ENCODE results near the gene SPAG6. TPM values are rescaled to one million over a fixed set of nuclear protein-coding genes. Genes with fewer than 3 reads are reported as not detected.

SPAG6 gene
- total and polyA plus RNA-seq, 2 of the 4 experiments (the other 2 are of a cell fraction) = not detected

DNA sequence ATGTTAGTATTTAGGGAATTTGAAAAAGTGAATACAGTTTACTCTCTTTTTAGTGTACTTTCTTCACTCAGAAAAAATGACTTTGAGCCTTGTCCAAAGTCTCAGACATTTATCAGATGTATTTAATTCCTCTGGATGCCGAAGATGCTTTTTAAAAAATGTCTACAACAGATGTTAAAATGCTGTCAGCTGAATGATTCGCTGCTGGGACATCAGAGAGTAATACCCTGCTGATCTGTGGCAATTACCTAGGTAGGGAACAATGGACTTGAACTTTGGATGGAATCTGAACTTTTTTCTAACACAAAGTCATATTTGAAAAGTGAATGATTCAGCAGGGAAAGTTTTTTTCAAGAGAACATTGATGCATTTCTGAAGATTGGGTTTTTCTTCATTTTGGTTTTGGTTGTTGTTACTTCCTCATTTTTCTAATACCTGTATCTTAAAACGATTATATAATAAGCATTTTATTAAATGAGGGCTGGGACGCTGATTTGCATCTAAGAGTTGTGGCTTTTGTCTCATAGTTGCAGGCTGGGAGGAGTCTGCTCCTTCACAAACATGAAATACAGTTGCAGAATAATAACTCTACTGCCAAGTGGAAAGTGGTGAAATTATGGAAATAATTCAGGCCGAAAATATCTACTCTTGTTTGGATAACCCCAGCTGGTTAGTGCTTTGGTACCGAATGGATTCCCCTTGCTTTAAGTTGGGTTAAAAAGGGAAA, 98.0 kb downstream of the SPAG6 start:
- Histone ChIP-seq H3K18ac (ENCODE audit: low read depth, low read length) (no peak overlapping the region), H3K23ac (ENCODE audit: low read depth, low read length) (no peak overlapping the region), H3K27me3 (ENCODE audit: control insufficient read depth, insufficient read depth, low read length) (peaks cover 18% of the 10 kb centered on the region), H2BK5ac (ENCODE audit: low read depth, low read length, poor library complexity, severe bottlenecking) (no peak overlapping the region), H3K79me1 (ENCODE audit: low read depth in 1 of 2, low read length in 2 of 2) (no peaks in the 10 kb centered on the region; a peak in 1 of 4 replicates), H2BK120ac (ENCODE audit: low read depth, low read length) (no peak overlapping the region), H3K4ac (ENCODE audit: low read depth, low read length) (no peak overlapping the region), H3K27ac (ENCODE audit: insufficient read depth, low read length) (no peak overlapping the region), H3K56ac (ENCODE audit: extremely low read depth, insufficient read depth, low read length) (no peak overlapping the region), H2BK15ac (ENCODE audit: low read depth, low read length) (no peak overlapping the region), H3K4me2 (ENCODE audit: low read depth, low read length) (no peak overlapping the region), H4K91ac (ENCODE audit: insufficient read depth, low read depth, low read length) (no peak overlapping the region), H4K5ac (ENCODE audit: low read depth, low read length) (no peak overlapping the region), H2AK9ac (replicated peaks; ENCODE audit: low read depth, low read length, poor library complexity) (no peak overlapping the region), H3K9ac (ENCODE audit: low read depth, low read length) (no peak overlapping the region), H4K20me1 (ENCODE audit: insufficient read depth, low read length) (no peaks in the 10 kb centered on the region), H2AFZ (replicated peaks; ENCODE audit: low read length, poor library complexity) (no peak overlapping the region), H3K9me3 (ENCODE audit: control insufficient read depth, insufficient read depth, low read length) (no peaks in the 10 kb centered on the region), H3K36me3 (ENCODE audit: control insufficient read depth, insufficient read depth, low read length) (no peaks in the 10 kb centered on the region), H4K8ac (ENCODE audit: low read depth in 2 of 2, low read length in 2 of 2) (no peak overlapping the region), H3K4me3 (ENCODE audit: insufficient read depth, low read depth, low read length) (no peak overlapping the region), H3K9me1 (ENCODE audit: insufficient read depth, low read length) (no peaks in the 10 kb centered on the region), H2BK20ac (ENCODE audit: low read depth, low read length) (no peak overlapping the region), H3K14ac (replicated peaks; ENCODE audit: low read depth, low read length) (no peak overlapping the region), H3K4me1 (ENCODE audit: control insufficient read depth, insufficient read depth, low read length) (no peaks in the 10 kb centered on the region), H2AK5ac (ENCODE audit: low read depth, low read length) (no peak overlapping the region)
- CTCF ChIA-PET = no interaction called here
- no CpG with 5 or more reads among the region's 6 CpGs for WGBS, 2 experiments (ENCODE audit: extremely low coverage in 2 of 2, insufficient read length in 1 of 2)
- DNase-seq (no peak), ATAC-seq (ENCODE audit: low read depth) (no peak)
- POLR2A ChIA-PET (ENCODE audit: unreplicated experiment) = no interaction called here
- no peak for TF ChIP-seq RAD21 (IDR thresholded peaks at IDR 0.05; ENCODE audit: low read length)
- TF ChIP-seq RCOR1 (IDR thresholded peaks at IDR 0.05; ENCODE audit: insufficient replicate concordance, low read length) = no peak
- no peak for TF ChIP-seq RFX5 (IDR thresholded peaks at IDR 0.05; ENCODE audit: low read depth, low read length)
- intact Hi-C loops (cut with micrococcal nuclease) = no loop called here
- dilution Hi-C loops (cut with HindIII; ENCODE audit: low sequenced_read_pairs, unreplicated experiment) = no loop called here
- BruUV-seq (replicated peaks) = no TSS peak
- in situ Hi-C loops (cut with MboI; ENCODE audit: low sequenced_read_pairs) = loop anchor here (25.0 kb wide), 1 partner anchor 931 kb away; no protein-coding TSS in a partner anchor
